DND-41 (cell line): Measurements from ENCODE around the gene PLXNA4.

Source experiments
- ATAC-seq: fragments of 200-7000 bp; cut with Tn5 transposase; 3 replicates; pipeline ENCODE4 v1.9.1; 2021; ENCODE audit warnings: low read depth; ENCODE audit not compliant: insufficient read depth
- DNase-seq: peaks from one replicate; pipeline ENCODE4 v3.0.0-alpha.2; 2020
- H2AFZ ChIP-seq: 2 replicates; pipeline ENCODE4 v1.6.0; 2012; ENCODE audit warnings: low read depth, low read length
- H3K27ac ChIP-seq: 2 replicates; pipeline ENCODE4 v1.5.1; 2012; ENCODE audit warnings: low read length, inconsistent platforms
- H3K27me3 ChIP-seq: fragments of 200-600 bp; sonication (generic); 2 replicates; pipeline ENCODE4 v1.6.0; 2012; ENCODE audit warnings: low read length, mild to moderate bottlenecking, inconsistent platforms; ENCODE audit not compliant: insufficient read depth, poor library complexity
- H3K36me3 ChIP-seq: 2 replicates; pipeline ENCODE4 v1.5.1; 2012; ENCODE audit warnings: low read length, inconsistent platforms; ENCODE audit not compliant: insufficient read depth
- H3K4me1 ChIP-seq: 2 replicates; pipeline ENCODE4 v1.5.1; 2012; ENCODE audit warnings: mild to moderate bottlenecking, low read length; ENCODE audit not compliant: insufficient read depth
- H3K4me2 ChIP-seq: 2 replicates; pipeline ENCODE4 v1.6.0; 2012; ENCODE audit warnings: mild to moderate bottlenecking, moderate library complexity, low read length, inconsistent platforms; ENCODE audit not compliant: insufficient read depth
- H3K4me3 ChIP-seq, 2 experiments: fragments of 200-600 bp in 1 of 2; shearing (Covaris generic) in 1 of 2; 2 replicates each; pipeline ENCODE4 v1.5.1; 2012 to 2016; ENCODE audit warnings: inconsistent platforms in 2 of 2, low read length in 2 of 2, mild to moderate bottlenecking in 2 of 2, low read depth in 1 of 2, moderate library complexity in 1 of 2
- H3K79me2 ChIP-seq: 2 replicates; pipeline ENCODE4 v1.6.0; 2012; ENCODE audit warnings: low read length, inconsistent platforms; ENCODE audit not compliant: insufficient read depth
- H3K9ac ChIP-seq: 2 replicates; pipeline ENCODE4 v1.6.0; 2012; ENCODE audit warnings: low read depth, mild to moderate bottlenecking, inconsistent platforms, low read length, moderate library complexity
- H3K9me3 ChIP-seq: 2 replicates; pipeline ENCODE4 v1.5.1; 2012; ENCODE audit warnings: low read length, moderate library complexity, mild to moderate bottlenecking, inconsistent platforms; ENCODE audit not compliant: insufficient read depth, severe bottlenecking
- H4K20me1 ChIP-seq: 2 replicates; pipeline ENCODE4 v1.6.0; 2012; ENCODE audit warnings: low read length; ENCODE audit not compliant: insufficient read depth
- EZH2 ChIP-seq: IDR thresholded peaks from 3 replicates; pipeline ENCODE4 v1.6.1; 2012; ENCODE audit warnings: borderline replicate concordance, low read depth, mild to moderate bottlenecking, moderate library complexity, low read length, inconsistent platforms; ENCODE audit not compliant: severe bottlenecking
- TF ChIP-seq, protein P1 (sequence below): IDR thresholded peaks from 2 replicates; pipeline ENCODE4 v1.5.1; 2012; ENCODE audit warnings: borderline replicate concordance, low read length, moderate library complexity, mild to moderate bottlenecking; ENCODE audit not compliant: poor library complexity, severe bottlenecking; ENCODE audit errors: extremely low read depth

Gene PLXNA4

DNA sequence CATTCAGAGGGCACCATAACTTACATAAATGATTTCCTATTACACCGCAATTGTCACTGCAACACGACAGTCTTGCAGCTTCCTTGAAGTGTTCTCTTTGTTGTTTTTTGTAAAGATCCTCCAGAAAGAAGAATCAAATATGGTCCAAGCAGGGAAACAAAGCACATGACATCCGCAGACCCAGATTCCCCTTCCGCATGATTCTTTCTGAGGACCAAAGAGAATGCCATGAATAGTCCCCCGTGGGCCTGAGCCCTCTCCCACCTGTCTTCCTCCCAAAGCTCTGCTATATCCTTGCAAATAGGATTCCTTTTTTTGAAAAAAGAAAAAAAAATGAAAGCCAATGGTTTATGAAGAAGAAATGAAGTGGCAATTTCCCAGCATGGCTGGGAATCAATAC lies 10.8 kb downstream of the PLXNA4 start:
- Histone ChIP-seq H3K9ac (no peak overlapping the region), H4K20me1 (no peaks in the 10 kb centered on the region), H3K4me1 (no peaks in the 10 kb centered on the region), H3K27me3 (peaks cover 44% of the 10 kb centered on the region), H3K4me2 (no peak overlapping the region), H3K79me2 (no peaks in the 10 kb centered on the region), H3K36me3 (no peaks in the 10 kb centered on the region), H3K9me3 (no peaks in the 10 kb centered on the region), H3K4me3 (no peak overlapping the region), H2AFZ (no peak overlapping the region), H3K27ac (no peak overlapping the region)
- TF ChIP-seq, protein P1, sequence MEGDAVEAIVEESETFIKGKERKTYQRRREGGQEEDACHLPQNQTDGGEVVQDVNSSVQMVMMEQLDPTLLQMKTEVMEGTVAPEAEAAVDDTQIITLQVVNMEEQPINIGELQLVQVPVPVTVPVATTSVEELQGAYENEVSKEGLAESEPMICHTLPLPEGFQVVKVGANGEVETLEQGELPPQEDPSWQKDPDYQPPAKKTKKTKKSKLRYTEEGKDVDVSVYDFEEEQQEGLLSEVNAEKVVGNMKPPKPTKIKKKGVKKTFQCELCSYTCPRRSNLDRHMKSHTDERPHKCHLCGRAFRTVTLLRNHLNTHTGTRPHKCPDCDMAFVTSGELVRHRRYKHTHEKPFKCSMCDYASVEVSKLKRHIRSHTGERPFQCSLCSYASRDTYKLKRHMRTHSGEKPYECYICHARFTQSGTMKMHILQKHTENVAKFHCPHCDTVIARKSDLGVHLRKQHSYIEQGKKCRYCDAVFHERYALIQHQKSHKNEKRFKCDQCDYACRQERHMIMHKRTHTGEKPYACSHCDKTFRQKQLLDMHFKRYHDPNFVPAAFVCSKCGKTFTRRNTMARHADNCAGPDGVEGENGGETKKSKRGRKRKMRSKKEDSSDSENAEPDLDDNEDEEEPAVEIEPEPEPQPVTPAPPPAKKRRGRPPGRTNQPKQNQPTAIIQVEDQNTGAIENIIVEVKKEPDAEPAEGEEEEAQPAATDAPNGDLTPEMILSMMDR, result no peak
- no peak for TF ChIP-seq EZH2
- no peak for DNase-seq
- no peak for ATAC-seq

DNA sequence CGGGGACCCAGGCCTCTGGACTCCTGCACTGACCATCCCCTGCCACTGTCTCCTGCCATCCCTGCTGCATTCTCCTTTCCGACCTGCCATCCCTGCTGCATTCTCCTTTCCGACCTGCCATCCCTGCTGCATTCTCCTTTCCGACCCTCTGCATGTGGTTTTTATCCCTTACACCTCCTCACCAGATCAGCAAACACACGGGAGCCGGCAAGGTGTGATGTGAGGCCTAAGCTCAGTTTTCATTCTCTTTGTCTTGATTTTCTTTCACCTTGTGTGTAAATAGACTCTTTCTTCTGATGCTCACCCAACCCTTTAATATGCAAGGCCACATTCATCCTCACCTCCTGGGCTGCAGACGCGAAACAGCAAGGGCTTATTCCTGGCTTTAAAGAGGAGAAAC lies 11.4 kb downstream of the PLXNA4 start:
- Histone ChIP-seq H3K79me2 (no peaks in the 10 kb centered on the region), H2AFZ (no peak overlapping the region), H3K4me1 (no peaks in the 10 kb centered on the region), H3K36me3 (no peaks in the 10 kb centered on the region), H3K4me2 (no peak overlapping the region), H3K9me3 (no peaks in the 10 kb centered on the region), H3K9ac (no peak overlapping the region), H3K4me3 (no peak overlapping the region), H4K20me1 (no peaks in the 10 kb centered on the region), H3K27ac (no peak overlapping the region), H3K27me3 (peaks cover 44% of the 10 kb centered on the region)
- ATAC-seq (no peak), DNase-seq (no peak)
- TF ChIP-seq, protein P1, result no peak
- no peak for TF ChIP-seq EZH2

DNA sequence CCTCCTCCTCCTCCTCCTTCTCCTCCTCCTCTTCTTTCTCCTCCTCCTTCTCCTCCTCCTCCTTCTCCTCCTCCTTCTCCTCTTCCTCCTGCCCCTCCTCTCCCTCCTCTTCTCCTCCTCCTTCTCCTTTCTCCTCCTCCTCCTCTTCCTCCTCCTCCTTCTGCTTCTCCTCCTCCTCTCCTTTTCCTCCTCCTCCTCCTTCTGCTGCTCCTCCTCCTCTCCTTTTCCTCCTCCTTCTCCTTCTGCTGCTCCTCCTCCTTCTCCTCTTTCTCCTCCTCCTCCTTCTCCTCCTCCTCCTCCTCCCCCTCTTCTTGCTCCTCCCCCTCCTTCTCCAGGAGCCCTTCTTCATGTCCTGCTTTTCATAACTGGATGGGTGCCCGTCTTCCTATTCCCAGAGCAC lies 12.2 kb downstream of the PLXNA4 start:
- no peak overlapping the region for H3K9ac ChIP-seq
- peaks cover 41% of the 10 kb centered on the region for H3K27me3 ChIP-seq
- H4K20me1 ChIP-seq, result no peaks in the 10 kb centered on the region
- no peak overlapping the region for H3K4me3 ChIP-seq
- no peak for ATAC-seq
- no peaks in the 10 kb centered on the region for H3K9me3 ChIP-seq
- H3K36me3 ChIP-seq, result no peaks in the 10 kb centered on the region
- no peaks in the 10 kb centered on the region for H3K79me2 ChIP-seq
- H3K4me1 ChIP-seq, result no peaks in the 10 kb centered on the region
- no peak overlapping the region for H2AFZ ChIP-seq
- TF ChIP-seq, protein P1, result no peak
- H3K4me2 ChIP-seq, result no peak overlapping the region
- DNase-seq, result no peak
- no peak overlapping the region for H3K27ac ChIP-seq

- H3K4me3 ChIP-seq, result no peak overlapping the region
- H4K20me1 ChIP-seq, result no peaks in the 10 kb centered on the region
- H3K9ac ChIP-seq, result no peak overlapping the region
- ATAC-seq (no peak), DNase-seq (no peak)
- H3K27me3 ChIP-seq, result peaks cover 46% of the 10 kb centered on the region
- H3K4me1 ChIP-seq, result no peaks in the 10 kb centered on the region
- no peak overlapping the region for H3K27ac ChIP-seq
- no peak overlapping the region for H2AFZ ChIP-seq
- H3K9me3 ChIP-seq, result no peaks in the 10 kb centered on the region
- H3K4me2 ChIP-seq, result no peak overlapping the region
- no peak for TF ChIP-seq EZH2
- TF ChIP-seq, protein P1, result no peak
- H3K79me2 ChIP-seq, result no peaks in the 10 kb centered on the region
- no peaks in the 10 kb centered on the region for H3K36me3 ChIP-seq
These were observed 13.6 kb downstream of the PLXNA4 start for GRCh38 chr7:132562690-132563089.
